Activated CD4-positive, alpha-beta T cell treated with anti-CD3 and anti-CD28 coated beads for 24 hours (primary cell): ENCODE results near the gene MARS2.
"Not testable (repeated sequence)": the region's sequence is repeated elsewhere in the genome, so short reads cannot be mapped to it uniquely, and the experiment has no call there.

Experiments
- DNase-seq, 2 donors: peaks; one replicate each; pipeline ENCODE4 v3.0.0-alpha.2; 2020; ENCODE audit warnings: low read depth in 2 of 2

MARS2 gene

DNA sequence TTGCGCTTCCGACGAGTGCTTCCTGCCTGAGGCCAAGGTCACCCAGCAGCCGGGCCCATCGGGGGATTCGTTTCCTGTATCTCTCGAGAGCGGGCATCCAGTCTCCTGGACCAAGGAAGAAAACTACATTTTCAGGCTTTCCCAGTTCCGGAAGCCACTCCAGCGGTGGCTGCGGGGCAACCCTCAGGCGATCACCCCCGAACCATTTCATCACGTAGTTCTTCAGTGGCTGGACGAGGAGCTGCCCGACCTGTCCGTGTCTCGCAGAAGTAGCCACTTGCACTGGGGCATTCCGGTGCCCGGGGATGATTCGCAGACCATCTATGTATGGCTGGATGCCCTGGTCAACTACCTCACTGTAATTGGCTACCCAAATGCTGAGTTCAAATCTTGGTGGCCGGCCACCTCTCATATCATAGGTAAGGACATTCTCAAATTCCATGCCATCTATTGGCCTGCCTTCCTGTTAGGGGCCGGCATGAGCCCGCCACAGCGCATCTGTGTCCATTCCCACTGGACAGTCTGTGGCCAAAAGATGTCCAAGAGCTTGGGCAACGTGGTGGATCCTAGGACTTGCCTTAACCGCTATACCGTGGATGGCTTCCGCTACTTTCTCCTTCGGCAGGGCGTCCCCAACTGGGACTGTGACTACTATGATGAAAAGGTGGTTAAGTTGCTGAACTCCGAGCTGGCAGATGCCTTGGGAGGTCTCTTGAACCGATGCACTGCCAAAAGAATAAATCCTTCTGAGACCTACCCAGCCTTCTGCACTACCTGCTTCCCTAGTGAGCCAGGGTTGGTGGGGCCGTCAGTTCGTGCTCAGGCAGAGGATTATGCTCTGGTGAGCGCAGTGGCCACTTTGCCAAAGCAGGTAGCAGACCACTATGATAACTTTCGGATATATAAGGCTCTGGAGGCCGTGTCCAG lies 1.0 kb downstream of the MARS2 start:
- DNase-seq, result peak in 1 of 2 donors; percentile 22

DNA sequence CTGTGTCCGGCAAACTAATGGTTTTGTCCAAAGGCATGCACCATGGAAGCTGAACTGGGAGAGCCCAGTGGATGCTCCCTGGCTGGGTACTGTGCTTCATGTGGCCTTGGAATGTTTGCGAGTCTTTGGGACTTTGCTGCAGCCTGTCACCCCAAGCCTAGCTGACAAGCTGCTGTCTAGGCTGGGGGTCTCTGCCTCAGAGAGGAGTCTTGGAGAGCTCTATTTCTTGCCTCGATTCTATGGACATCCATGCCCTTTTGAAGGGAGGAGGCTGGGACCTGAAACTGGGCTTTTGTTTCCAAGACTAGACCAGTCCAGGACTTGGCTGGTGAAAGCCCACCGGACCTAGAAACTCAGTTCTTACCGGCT lies 1.7 kb downstream of the MARS2 start:
- DNase-seq, result no peak

DNA sequence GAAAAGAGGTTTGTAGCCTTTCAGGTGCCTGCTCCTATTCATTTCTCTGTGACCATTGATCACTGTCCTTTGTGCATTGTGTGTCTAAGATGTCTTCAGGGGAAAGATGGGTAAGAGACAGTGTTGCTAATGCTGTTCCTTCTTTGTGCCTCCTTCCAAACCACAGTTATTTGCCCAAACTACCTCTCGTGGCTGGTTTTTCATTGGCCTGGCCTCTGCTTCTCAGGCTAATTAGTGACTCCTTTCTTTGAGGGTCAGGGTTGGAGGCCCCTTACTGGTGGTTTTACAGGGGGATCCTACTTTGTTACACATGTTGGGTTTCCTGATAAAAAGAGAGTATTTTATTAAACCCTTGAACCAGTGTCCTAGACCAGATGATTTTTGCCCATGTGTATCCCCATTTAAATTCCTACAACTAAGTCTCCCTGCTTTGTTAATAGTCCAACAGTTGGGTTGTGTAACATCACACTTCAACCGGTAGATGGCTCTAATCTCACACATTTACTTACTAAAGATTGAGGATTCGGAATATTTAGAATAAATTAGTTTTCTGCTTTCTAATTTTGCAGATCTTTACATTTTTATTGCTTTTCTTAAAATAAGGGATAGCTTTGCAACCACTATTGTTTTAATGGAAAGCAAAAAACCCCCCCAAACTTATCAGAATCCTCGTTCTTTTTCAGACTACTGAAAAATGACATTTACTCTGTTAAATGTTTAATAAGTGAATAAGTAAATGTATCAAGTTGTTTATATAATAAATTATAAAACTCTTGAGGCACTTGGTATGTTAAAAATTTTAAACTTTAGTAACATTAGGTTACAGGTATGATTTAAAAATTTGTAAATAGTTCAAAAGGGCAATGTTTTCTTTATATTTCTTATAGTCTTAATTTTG lies 2.4 kb downstream of the MARS2 start:
- DNase-seq, result no peak

DNA sequence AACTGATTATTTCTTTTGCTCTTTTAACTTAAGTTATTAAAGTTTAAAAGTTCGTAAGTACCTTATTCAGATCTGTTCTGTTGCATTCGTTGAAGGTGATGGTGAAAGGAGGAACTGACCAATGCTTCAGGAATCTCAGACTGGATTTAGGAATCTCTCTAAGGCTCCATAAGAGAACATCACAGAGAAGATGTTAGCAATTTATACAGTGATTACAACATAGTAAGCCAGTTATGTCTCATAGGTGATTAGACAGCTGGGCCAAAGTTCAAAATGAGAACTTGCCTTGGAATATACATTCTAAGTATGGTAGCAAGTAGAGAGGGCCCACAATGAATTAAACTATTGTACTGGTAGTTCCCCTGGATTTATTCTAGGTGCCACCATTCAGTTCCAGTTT lies 3.2 kb downstream of the MARS2 start:
- DNase-seq, result no peak

DNA sequence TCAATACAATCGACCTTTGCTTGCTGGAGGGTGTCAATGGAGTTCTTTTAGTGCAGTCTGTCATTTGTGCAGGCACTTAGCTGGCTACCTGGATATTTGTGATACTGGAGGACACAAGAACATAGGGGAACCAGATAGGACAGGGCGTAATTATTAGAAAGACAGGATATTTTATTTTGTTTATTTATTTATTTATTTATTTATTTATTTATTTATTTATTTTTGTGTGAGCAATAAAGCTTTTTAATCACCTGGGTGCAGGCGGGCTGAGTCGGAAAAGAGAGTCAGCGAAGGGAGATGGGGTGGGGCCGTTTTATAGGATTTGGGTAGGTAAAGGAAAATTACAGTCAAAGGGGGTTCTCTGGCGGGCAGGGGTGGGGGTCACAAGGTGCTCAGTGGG lies 4.0 kb downstream of the MARS2 start:
- DNase-seq, result not testable (repeated sequence)

DNA sequence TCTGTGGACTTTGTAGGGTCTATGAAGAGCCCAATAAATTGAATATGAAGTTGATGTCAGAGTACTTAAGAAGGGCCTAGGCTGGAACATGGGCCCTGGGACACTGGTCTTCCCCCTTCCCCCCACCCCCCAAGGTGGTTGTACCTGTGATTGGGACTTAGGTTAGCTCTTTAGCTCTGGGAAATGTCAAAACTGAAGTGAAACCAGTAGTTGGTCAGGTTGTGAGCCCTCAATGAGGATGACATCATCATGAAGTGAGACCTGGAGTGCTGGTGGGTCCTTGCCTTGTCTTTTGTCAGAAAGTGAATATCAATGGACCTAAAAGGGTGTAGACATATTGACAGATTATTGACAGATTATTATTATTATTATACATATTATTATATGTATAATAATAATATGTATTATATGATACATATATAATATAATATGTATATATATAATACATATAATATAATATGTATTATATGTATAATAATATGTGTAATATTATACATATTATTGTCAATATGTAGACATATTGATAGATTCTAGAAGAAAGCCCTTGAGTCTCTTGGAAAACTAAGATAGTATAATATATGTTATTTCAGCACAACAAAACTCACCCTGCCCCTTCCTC lies 5.4 kb downstream of the MARS2 start:
- no peak for DNase-seq

DNA sequence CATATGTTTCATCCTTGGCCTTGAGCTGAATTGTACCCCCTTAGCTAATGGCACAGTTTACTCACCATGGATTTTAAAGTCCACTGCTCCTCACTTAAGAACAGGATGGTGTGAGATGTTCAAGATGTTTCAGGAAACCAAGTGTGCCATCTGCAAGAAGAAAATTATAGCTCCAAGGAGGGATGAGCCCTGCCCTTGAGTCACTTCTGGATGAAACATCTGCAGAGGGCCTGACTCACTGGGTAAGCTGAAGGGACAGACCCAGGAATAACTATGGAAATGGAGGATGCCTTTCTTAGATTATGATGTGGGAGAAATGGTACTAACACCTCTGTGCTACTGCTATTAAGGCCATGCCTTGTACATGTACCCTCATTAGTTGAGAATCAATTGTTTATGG lies 6.4 kb downstream of the MARS2 start:
- DNase-seq, result no peak

DNA sequence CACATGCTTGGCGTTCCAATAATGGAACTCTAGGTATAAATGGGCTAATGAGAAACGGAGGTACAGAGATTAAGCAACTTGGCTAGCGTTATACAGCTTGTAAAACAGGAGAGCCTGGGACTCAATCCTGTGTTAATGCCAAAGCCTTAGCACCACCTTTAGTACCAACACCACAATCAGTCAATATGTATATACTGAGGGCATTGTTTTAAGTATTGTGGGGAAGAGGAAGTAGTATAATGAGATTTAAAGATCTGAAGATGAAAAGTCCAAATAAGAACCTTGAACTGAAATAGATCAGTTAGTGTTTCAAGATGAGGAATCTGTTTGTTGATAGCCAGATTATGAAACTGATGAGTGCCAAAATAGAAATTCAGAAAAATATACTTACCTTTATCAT lies 8.1 kb downstream of the MARS2 start:
- DNase-seq, result no peak

DNA sequence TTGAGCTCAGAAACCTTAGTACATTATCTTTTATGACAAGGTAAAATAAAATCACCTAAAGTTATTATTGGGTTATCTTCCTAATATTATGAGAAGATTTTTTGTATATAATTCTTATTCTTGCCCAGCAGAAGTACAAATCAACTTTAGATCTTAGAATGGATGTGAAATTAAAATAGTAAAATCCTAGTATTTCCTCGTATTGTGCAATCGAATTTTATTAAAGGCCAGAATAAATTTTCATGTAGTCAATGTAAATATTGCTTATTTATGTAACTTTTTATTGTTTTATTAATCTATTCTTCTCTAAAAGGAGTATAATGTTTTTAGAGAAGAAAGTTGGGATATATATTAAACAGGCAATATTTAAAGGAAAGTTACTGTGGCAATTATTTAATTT lies 12.7 kb downstream of the MARS2 start:
- DNase-seq, result no peak

DNA sequence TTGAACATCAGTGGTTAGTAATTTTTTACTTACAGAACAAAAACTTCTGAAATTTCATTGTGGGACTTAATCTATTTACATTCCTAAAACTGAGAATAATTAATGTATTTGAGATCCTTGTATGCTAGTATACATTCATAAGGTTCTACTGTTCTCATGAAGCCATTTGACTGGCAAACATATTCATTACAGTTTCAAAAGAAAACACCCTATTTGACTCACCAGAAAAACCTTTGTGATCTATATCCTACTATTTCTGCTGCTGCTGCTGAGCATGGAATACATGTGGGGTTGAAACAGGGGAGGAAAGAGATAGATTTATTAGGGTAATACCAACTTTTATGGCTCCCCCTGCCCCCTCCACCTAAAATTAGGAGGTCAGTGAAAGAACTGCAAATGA lies 21.8 kb downstream of the MARS2 start:
- DNase-seq, result no peak

DNA sequence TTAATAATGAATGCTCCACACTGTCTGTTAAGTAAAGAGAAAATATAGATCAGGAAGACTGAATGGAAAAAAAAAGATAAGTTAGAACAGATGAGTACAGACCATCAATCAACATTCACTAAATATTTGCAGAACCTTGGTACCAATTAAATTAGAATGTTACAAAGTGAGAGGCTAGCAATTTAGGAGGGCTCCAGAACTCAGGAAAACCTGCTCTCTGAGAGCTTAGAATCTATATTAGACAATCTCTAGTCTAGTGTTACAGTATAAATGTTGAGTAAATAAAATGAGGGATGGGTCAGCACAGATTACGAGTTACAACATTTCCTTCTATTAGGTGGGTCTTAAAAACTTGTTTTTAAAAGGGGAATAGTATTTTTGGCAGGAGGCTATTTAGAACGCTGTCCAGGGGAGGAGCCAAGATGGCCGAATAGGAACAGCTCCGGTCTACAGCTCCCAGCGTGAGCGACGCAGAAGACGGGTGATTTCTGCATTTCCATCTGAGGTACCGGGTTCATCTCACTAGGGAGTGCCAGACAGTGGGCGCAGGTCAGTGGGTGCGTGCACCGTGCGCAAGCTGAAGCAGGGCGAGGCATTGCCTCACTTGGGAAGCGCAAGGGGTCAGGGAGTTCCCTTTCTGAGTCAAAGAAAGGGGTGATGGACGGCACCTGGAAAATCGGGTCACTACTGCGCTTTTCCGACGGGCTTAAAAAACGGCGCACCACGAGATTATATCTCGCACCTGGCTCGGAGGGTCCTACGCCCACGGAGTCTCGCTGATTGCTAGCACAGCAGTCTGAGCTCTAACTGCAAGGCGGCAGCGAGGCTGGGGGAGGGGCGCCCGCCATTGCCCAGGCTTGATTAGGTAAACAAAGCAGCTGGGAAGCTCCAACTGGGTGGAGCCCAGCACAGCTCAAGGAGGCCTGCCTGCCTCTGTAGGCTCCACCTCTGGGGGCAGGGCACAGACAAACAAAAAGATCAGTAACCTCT lies 23.7 kb downstream of the MARS2 start:
- DNase-seq, result not testable (repeated sequence)

DNA sequence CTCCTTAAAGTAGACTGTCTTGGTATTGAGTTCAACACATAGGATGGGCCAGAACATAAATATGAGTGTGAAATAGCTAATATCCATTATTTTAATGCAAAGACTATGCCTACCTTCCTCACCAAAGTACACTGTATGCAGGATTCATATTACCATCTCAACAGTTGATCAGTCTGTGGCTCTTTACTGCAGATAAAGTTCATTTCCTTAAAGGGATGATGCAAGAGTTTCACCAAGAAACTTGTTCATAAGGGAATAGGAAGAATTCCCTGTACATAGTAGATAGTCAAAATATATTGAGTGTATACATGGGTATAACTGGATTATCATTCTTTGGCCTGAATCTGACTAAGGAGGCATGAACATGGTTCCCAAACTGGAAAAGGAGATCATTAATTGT lies 35.0 kb downstream of the MARS2 start:
- DNase-seq, result no peak
